Stimulated activated naive CD4-positive, alpha-beta T cell (primary cell): ENCODE data around the gene LHX2.

Experiments
- DNase-seq, 6 experiments: peaks; one replicate each; lab custom pipeline; 2025; lab: John Stamatoyannopoulos, UW

The LHX2 gene

GRCh38 chr9:123999661-124000060 is 11.9 kb upstream of the LHX2 start:
- DNase-seq: no peak

- no peak for DNase-seq
Measured at GRCh38 chr9:124000161-124000783, 11.3 kb upstream of the LHX2 start.

- no peak for DNase-seq
Measured at GRCh38 chr9:124000784-124001457, 10.6 kb upstream of the LHX2 start.

GRCh38 chr9:124001458-124001799 is 10.1 kb upstream of the LHX2 start:
- DNase-seq: no peak

- no peak for DNase-seq
Measured at GRCh38 chr9:124001866-124002525, 9.6 kb upstream of the LHX2 start.

- no peak for DNase-seq
Measured at GRCh38 chr9:124003636-124004349, 7.8 kb upstream of the LHX2 start.

GRCh38 chr9:124004593-124004992 is 7.0 kb upstream of the LHX2 start:
- no peak for DNase-seq

GRCh38 chr9:124005029-124005771 is 6.4 kb upstream of the LHX2 start:
- no peak for DNase-seq

- no peak for DNase-seq
Measured at GRCh38 chr9:124006448-124007361, 4.9 kb upstream of the LHX2 start.

- DNase-seq: no peak
Measured at GRCh38 chr9:124007565-124008302, 3.8 kb upstream of the LHX2 start.

GRCh38 chr9:124008303-124008693 is 3.3 kb upstream of the LHX2 start:
- DNase-seq: no peak

- no peak for DNase-seq
Measured at GRCh38 chr9:124008694-124009530, 2.7 kb upstream of the LHX2 start.

GRCh38 chr9:124009531-124010217 is 1.9 kb upstream of the LHX2 start:
- no peak for DNase-seq

- no peak for DNase-seq
Measured at GRCh38 chr9:124010303-124010664, 1.3 kb upstream of the LHX2 start.

- DNase-seq: no peak
Measured at GRCh38 chr9:124010665-124011321, 775 bp upstream of the LHX2 start.

- DNase-seq: no peak
Measured at GRCh38 chr9:124012368-124013301, 1.1 kb downstream of the LHX2 start.
